B cell (primary cell): ENCODE measurements around the gene NMUR1. TPM values are rescaled to one million over a fixed set of nuclear protein-coding genes. Genes with fewer than 3 reads are reported as not detected.
A peak's percentile ranks its signal among the peaks of the same experiment; 100 is the strongest.

Source experiments
- ATAC-seq: fragments of 200-7000 bp; cut with Tn5 transposase; one replicate; pipeline ENCODE4 v1.10.0; 2021; ENCODE audit warnings: low read depth, mild to moderate bottlenecking, moderate number of reproducible peaks, moderate library complexity
- CTCF ChIA-PET: fragments of 350-600 bp; sonication (Branson Sonifier 250); formaldehyde crosslinking; loops from one replicate; lab custom pipeline; 2021; ENCODE audit warnings: antibody characterized with exemption, inconsistent platforms; lab: Charles Lee
- POLR2A ChIA-PET: fragments of 350-600 bp; sonication (Branson Sonifier 250); formaldehyde crosslinking; loops from one replicate; lab custom pipeline; 2021; ENCODE audit warnings: antibody characterized with exemption; lab: Charles Lee
- DNase-seq: peaks from one replicate; pipeline ENCODE4 v3.0.0; 2013
- H2AFZ ChIP-seq: 2 replicates; pipeline ENCODE4 v1.6.1; 2012; ENCODE audit warnings: mild to moderate bottlenecking, low read depth, low read length; ENCODE audit not compliant: insufficient read depth, poor library complexity, severe bottlenecking
- H3K27ac ChIP-seq, 2 donors: 1 replicate in 1 of 2; 2 replicates in 1 of 2; pipeline ENCODE4 v1.5.1; 2012 to 2013; ENCODE audit warnings: low read length in 2 of 2, mild to moderate bottlenecking in 2 of 2, moderate library complexity in 1 of 2
- H3K27me3 ChIP-seq, 4 experiments: fragments of 200-600 bp in 1 of 4; sonication (generic) in 1 of 4; replicated peaks in 1 of 4; 1 replicate in 2 of 4; 2 replicates in 2 of 4; pipeline versions ENCODE4 v1.6.1 to v1.7.0; 2013 to 2016; ENCODE audit warnings: low read length in 3 of 4, mild to moderate bottlenecking in 2 of 4, mixed read lengths in 1 of 4, moderate library complexity in 1 of 4; ENCODE audit not compliant: insufficient read depth in 4 of 4, control insufficient read depth in 3 of 4; ENCODE audit errors: control extremely low read depth in 1 of 4
- H3K36me3 ChIP-seq, 2 experiments: replicated peaks in 1 of 2; 1 replicate in 1 of 2; 2 replicates in 1 of 2; pipeline versions ENCODE4 v1.6.1 to v1.7.1; 2013; ENCODE audit warnings: low read length in 1 of 2; ENCODE audit not compliant: insufficient read depth in 2 of 2, control insufficient read depth in 1 of 2; ENCODE audit errors: control extremely low read depth in 1 of 2, extremely low read depth in 1 of 2
- H3K4me1 ChIP-seq, 2 donors: fragments of 200-600 bp in 1 of 2; sonication (generic) in 1 of 2; 1 replicate in 1 of 2; 2 replicates in 1 of 2; pipeline versions ENCODE4 v1.5.1 to v1.6.1; 2013 to 2017; ENCODE audit warnings: low read length in 2 of 2; ENCODE audit not compliant: control insufficient read depth in 2 of 2, insufficient read depth in 2 of 2
- H3K4me2 ChIP-seq: replicated peaks from 2 replicates; pipeline ENCODE3; 2012; ENCODE audit warnings: mild to moderate bottlenecking, low read depth, low read length; ENCODE audit not compliant: poor library complexity, severe bottlenecking
- H3K4me3 ChIP-seq, 5 experiments: fragments of 200-600 bp in 1 of 5; sonication (generic) in 1 of 5; 1 replicate in 3 of 5; 2 replicates in 2 of 5; pipeline versions ENCODE4 v1.5.1 to v1.7.0; 2011 to 2016; ENCODE audit warnings: low read length in 4 of 5, mild to moderate bottlenecking in 4 of 5, low read depth in 2 of 5, control low read depth in 1 of 5, moderate library complexity in 1 of 5; ENCODE audit not compliant: insufficient read depth in 1 of 5; ENCODE audit errors: control extremely low read depth in 1 of 5, extremely low read depth in 1 of 5
- H3K79me2 ChIP-seq: fragments of 200-600 bp; sonication (generic); one replicate; pipeline ENCODE4 v1.6.0; 2016; ENCODE audit warnings: low read length; ENCODE audit not compliant: control insufficient read depth, insufficient read depth
- H3K9ac ChIP-seq: fragments of 200-600 bp; sonication (generic); 2 replicates; pipeline ENCODE4 v1.6.1; 2017; ENCODE audit warnings: mild to moderate bottlenecking, low read length, moderate library complexity
- H3K9me3 ChIP-seq, 3 donors: one replicate each; pipeline versions ENCODE4 v1.6.1 to v1.7.1; 2013; ENCODE audit warnings: low read length in 2 of 3; ENCODE audit not compliant: control insufficient read depth in 2 of 3, insufficient read depth in 1 of 3; ENCODE audit errors: control extremely low read depth in 1 of 3
- H4K20me1 ChIP-seq: 2 replicates; pipeline ENCODE4 v1.6.0; 2012; ENCODE audit warnings: mild to moderate bottlenecking, low read length; ENCODE audit not compliant: insufficient read depth, control insufficient read depth, poor library complexity, severe bottlenecking
- H3K27ac Mint-ChIP-seq: one replicate; pipeline ENCODE4 v1.8.0; 2021; ENCODE audit warnings: mixed read lengths
- H3K27me3 Mint-ChIP-seq: one replicate; pipeline ENCODE4 v1.8.0; 2021; ENCODE audit warnings: mixed read lengths
- H3K4me1 Mint-ChIP-seq: one replicate; pipeline ENCODE4 v1.8.0; 2021; ENCODE audit warnings: mixed read lengths
- H3K4me3 Mint-ChIP-seq: one replicate; pipeline ENCODE4 v1.8.0; 2021; ENCODE audit warnings: mixed read lengths
- H3K9me3 Mint-ChIP-seq: one replicate; pipeline ENCODE4 v1.8.0; 2022; ENCODE audit warnings: mixed read lengths; ENCODE audit not compliant: insufficient read depth
- CTCF ChIP-seq: fragments of 200-600 bp; IDR thresholded peaks from one replicate; pipeline ENCODE4 v1.8.0; 2022; ENCODE audit warnings: antibody characterized with exemption, mild to moderate bottlenecking
- EZH2 ChIP-seq: IDR thresholded peaks from 2 replicates; pipeline ENCODE4 v1.6.1; 2012; ENCODE audit warnings: borderline replicate concordance, low read depth, mild to moderate bottlenecking, moderate library complexity, low read length; ENCODE audit not compliant: insufficient read depth, poor library complexity, severe bottlenecking
- WGBS: methylation state at CpG from one replicate; pipeline ENCODE4 v1.1.5; 2013; ENCODE audit warnings: missing lambda C conversion rate; ENCODE audit not compliant: insufficient coverage; 5-methylcytosine and 5-hydroxymethylcytosine counted together
- intact Hi-C: fragments of 100-400 bp; cut with micrococcal nuclease; formaldehyde crosslinking; loops from one replicate; pipeline ENCODE4 v1.10.0; 2022
- polyA plus RNA-seq: library from polyadenylated mRNA; depleted of rRNA; stranded (reverse); fragments of >200 nt; gene quantifications from 2 replicates; pipeline ENCODE4 v1.2.3, GENCODE V29; 2012
- total RNA-seq, 2 donors: library from RNA; stranded (reverse); fragments of 120-200 nt in 1 of 2; gene quantifications; 1 replicate in 1 of 2; 2 replicates in 1 of 2; pipeline versions ENCODE4 v1.2.3 to v1.2.4, GENCODE V29; 2013 to 2022

Gene NMUR1
- total and polyA plus RNA-seq, 2 donors (not counting 1 experiment from before 2014, with no cell fraction given) = 0.09 to 0.10 TPM

GRCh38 chr2:231515603-231516002 is 14.6 kb downstream of the NMUR1 start:
- Histone ChIP-seq H3K4me1 (peaks cover 11 to 13% of the 10 kb centered on the region in 2 donors), H3K4me3 (no peak overlapping the region), H3K27ac (no peak overlapping the region), H3K36me3 (no peaks in the 10 kb centered on the region), H4K20me1 (no peaks in the 10 kb centered on the region), H3K9ac (no peak overlapping the region), H3K9me3 (no peaks in the 10 kb centered on the region), H2AFZ (peak overlapping the region; percentile 5), H3K79me2 (no peaks in the 10 kb centered on the region), H3K27me3 (no peaks in the 10 kb centered on the region), H3K4me2 (no peak overlapping the region)
- Mint-ChIP-seq H3K4me1 (peaks cover 16% of the 10 kb centered on the region), H3K4me3 (no peak overlapping the region), H3K27ac (no peak overlapping the region), H3K27me3 (no peaks in the 10 kb centered on the region), H3K9me3 (no peaks in the 10 kb centered on the region)
- ChIA-PET POLR2A (interaction anchor here (1.0 to 1.9 kb wide), 2 partner anchors 29 to 51 kb away, joined by 4 to 7 read pairs; partner anchors contain the start of gene NCL), CTCF (interaction anchor here (0.6 to 1.0 kb wide), 4 partner anchors 51 to 162 kb away, joined by 3 to 7 read pairs (median 4); partner anchors contain the start of gene NCL)
- WGBS = no CpG with 5 or more reads among the region's 4 CpGs
- TF ChIP-seq CTCF (no peak), EZH2 (no peak)
- no peak for ATAC-seq
- intact Hi-C loops = loop anchor here (2.0 to 10.0 kb wide), 2 partner anchors 159 to 459 kb away; partner anchors contain the start of gene PSMD1
- no peak for DNase-seq

- DNase-seq = no peak
- Histone ChIP-seq H3K27ac (peak overlapping the region; percentile 92 to 93), H3K4me1 (peaks cover 11 to 13% of the 10 kb centered on the region in 2 donors), H3K9ac (peak overlapping the region; percentile 88), H3K4me2 (peak overlapping the region; percentile 94), H4K20me1 (no peaks in the 10 kb centered on the region), H3K27me3 (no peaks in the 10 kb centered on the region), H3K36me3 (no peaks in the 10 kb centered on the region), H3K79me2 (no peaks in the 10 kb centered on the region), H3K9me3 (no peaks in the 10 kb centered on the region), H2AFZ (peak overlapping the region; percentile 93), H3K4me3 (peak overlapping the region; percentile 53 to 83 (median 75))
- peak overlapping the region; percentile 94 for H3K4me3 Mint-ChIP-seq
- TF ChIP-seq EZH2 (no peak), CTCF (no peak)
- H3K27me3 Mint-ChIP-seq = no peaks in the 10 kb centered on the region
- H3K4me1 Mint-ChIP-seq = peaks cover 16% of the 10 kb centered on the region
- WGBS = 40% methylated on average over 1 of the region's 7 CpGs
- peak overlapping the region; percentile 98 for H3K27ac Mint-ChIP-seq
- ATAC-seq = no peak
- intact Hi-C loops = loop anchor here (1.0 to 10.0 kb wide), 7 partner anchors 33 to 458 kb away; partner anchors contain the start of genes NCL, PDE6D and PSMD1
- H3K9me3 Mint-ChIP-seq = no peaks in the 10 kb centered on the region
- POLR2A ChIA-PET = interaction anchor here (1.0 to 1.9 kb wide), 2 partner anchors 30 to 50 kb away, joined by 4 to 7 read pairs; partner anchors contain the start of gene NCL
- CTCF ChIA-PET = interaction anchor here (0.7 to 1.3 kb wide), 4 partner anchors 51 to 200 kb away, joined by 3 to 7 read pairs (median 4); partner anchors contain the start of gene NCL
These were observed 15.3 kb downstream of the NMUR1 start for GRCh38 chr2:231514951-231515297.
